Mammary epithelial cell (primary cell): ENCODE results near the gene CSNK1A1.

Experiments used
- EZH2 ChIP-seq: IDR thresholded peaks from 2 replicates; pipeline ENCODE4 v1.6.1; 2012; ENCODE audit warnings: low read length, inconsistent platforms, borderline replicate concordance
- TF ChIP-seq, protein P1 (sequence below), 2 donors: IDR thresholded peaks in 1 of 2; conservative IDR thresholded peaks in 1 of 2; 2 replicates each; pipeline ENCODE4 v1.5.1; 2011 to 2012; ENCODE audit warnings: inconsistent platforms in 2 of 2, low read length in 2 of 2, mild to moderate bottlenecking in 2 of 2, control low read depth in 1 of 2, low read depth in 1 of 2; ENCODE audit not compliant: insufficient read depth in 1 of 2; ENCODE audit errors: extremely low read depth in 1 of 2

DNA sequence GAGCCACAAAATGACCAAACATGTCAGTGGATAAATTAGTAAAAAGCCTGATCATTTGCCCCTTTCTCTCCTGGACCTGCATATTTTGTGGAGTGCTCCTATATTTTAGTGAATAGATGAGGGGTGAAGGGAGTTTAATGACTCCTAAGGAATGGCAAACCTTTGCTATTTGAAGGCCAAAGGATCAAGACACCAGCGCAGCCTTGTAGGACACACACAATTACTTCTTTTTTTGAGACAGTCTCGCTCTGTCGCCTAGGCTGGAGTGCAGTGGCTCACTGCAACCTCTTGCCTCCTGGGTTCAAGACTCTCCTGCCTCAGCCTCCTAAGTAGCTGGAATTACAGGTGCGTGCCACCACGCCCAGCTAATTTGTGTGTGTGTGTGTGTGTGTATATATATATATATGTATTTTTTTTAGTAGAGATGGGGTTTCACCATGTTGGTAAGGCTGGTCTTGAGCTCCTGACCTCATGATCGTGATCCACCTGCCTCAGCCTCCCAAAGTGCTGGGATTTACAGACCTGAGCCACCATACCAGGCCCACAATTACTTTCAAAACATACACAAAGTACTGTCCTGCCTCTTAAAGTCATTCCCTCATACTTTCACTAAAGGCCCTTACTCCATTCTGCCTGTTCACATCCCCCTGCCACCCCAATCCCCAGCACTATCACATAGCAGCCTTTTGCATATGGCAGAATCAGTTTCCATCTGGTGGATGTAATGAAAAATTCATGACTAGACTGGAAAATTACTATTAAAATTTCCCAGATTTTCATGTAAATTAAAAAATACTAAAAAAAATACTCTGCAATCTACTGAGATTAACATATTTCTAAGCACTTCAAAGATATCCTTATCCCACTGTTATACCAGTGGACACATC is 60.4 kb downstream of the CSNK1A1 start:
- no peak for TF ChIP-seq EZH2
- TF ChIP-seq, protein P1, sequence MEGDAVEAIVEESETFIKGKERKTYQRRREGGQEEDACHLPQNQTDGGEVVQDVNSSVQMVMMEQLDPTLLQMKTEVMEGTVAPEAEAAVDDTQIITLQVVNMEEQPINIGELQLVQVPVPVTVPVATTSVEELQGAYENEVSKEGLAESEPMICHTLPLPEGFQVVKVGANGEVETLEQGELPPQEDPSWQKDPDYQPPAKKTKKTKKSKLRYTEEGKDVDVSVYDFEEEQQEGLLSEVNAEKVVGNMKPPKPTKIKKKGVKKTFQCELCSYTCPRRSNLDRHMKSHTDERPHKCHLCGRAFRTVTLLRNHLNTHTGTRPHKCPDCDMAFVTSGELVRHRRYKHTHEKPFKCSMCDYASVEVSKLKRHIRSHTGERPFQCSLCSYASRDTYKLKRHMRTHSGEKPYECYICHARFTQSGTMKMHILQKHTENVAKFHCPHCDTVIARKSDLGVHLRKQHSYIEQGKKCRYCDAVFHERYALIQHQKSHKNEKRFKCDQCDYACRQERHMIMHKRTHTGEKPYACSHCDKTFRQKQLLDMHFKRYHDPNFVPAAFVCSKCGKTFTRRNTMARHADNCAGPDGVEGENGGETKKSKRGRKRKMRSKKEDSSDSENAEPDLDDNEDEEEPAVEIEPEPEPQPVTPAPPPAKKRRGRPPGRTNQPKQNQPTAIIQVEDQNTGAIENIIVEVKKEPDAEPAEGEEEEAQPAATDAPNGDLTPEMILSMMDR (conservative IDR thresholded peaks at IDR 0.05 in 1 of 2, IDR thresholded peaks at IDR 0.05 in 1 of 2; ENCODE audit: extremely low read depth in 1 of 2, insufficient read depth in 1 of 2, low read depth in 1 of 2, low read length in 2 of 2): no peak
